Measurements from ENCODE around the gene RPL10. TPM values are rescaled to one million over a fixed set of nuclear protein-coding genes. Genes with fewer than 3 reads are reported as not detected.
A peak's percentile ranks its signal among the peaks of the same experiment; 100 is the strongest.

The RPL10 gene
- polyA plus RNA-seq (2014; cell fraction: cytosol; rRNA removed) = 4,718 and 5,431 TPM in 2 replicates
- 2,533 and 5,089 TPM in 2 replicates for polyA plus RNA-seq (2014; cell fraction: nucleus; rRNA removed)

DNA sequence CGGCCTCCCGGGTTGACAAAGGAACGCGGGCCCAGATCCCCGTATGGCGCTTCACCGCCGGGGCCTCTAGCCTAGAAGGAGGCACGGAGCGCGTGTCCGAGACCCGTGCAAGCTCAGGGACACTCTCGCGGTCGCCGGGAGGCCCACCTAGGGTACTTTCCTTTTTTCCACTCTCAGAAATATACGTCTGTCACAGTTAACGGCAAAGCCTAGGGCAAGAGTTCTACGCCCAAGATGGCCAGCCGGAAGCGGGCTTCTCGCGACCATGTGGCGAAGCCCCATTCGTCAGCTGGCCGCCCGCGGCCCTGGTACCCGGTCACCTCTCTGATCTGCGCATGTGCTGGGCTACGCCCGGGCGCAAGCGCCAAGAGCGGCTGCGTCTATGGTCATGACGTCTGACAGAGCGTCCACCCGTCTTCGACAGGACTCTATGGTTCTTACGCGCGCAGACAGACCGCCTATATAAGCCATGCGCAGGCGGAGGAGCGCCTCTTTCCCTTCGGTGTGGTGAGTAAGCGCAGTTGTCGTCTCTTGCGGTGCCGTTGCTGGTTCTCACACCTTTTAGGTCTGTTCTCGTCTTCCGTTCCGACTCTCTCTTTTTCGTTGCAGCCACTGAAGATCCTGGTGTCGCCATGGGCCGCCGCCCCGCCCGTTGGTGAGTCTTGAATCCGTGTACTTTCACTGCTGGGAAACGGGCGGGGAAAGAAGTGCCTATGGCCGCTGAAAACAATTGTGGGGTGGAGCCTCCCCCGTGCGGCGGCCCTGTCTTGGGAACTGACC lies at the start of gene RPL10:
Gene RPL10, plus strand, starts transcription at position 490 of the 780 bp plus-strand sequence. Its CDS starts 143 bp downstream, at position 633.
- peak; percentile 97 for DNase-seq (ENCODE audit: low spot score)

DNA sequence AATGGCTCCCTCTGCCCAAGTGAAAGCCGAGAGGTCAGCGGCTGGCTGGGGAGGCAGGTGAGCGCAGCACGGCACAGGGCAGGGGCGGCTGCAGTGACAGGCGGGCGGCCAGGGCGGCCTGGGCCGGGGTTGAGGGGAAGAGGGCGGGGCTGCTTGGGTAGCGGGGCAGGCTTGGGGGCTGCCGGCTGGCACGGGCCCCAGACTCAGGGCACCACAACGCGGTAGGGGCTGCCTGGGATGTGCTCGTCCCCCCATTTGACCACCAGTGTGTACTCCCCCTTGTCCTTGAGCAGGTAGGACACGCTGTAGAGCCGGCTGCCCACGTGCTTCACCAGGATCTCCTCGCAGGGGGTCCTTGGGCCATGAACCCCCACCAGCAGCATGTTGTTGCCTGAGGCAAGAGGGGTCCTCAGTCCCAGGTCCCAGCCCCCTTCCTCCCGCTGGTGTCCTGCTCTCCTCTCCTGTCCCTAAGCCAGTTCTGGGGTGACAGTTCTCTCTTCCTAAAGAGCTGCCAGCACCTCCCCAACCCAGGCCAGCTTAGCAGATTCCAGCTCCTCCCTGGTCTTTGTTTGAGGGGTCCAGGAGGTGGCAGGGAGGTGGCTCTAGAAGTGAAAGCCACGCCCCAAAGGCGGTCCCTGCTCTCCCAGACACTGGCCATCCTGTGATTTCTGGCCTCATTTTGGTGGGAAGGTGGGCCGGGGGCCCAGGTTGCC lies 49.4 kb upstream of the RPL10 start:
- no peak for DNase-seq (ENCODE audit: low spot score)

DNA sequence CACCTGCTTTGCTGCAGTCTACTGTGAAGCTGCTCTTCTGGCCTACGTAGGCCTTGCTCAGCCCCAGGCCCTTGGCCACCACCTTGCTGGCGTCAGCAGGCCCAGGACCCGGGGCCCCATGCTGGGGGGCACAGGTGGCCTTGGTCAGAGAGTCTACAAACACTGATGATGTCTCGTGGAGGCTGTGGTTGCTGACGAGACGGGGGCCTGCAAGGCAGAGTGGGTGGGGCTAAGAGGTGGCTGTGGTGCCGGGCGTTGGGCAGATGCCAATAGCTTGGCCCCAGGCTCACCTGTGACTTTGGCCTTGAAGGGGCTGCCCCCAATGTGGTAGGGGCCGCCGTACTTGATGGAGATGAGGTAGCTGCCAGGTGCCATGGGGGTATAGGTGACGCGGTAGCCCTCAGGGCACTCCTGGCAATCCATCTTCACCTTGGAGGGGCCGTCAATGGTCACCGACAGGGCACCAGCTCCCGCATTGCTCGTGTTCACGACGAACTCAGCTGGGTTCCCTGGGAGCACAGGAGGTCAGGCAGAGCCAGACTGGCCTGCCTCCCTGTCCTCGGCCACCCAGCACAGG lies 48.7 kb upstream of the RPL10 start:
- no peak for DNase-seq (ENCODE audit: low spot score)

DNA sequence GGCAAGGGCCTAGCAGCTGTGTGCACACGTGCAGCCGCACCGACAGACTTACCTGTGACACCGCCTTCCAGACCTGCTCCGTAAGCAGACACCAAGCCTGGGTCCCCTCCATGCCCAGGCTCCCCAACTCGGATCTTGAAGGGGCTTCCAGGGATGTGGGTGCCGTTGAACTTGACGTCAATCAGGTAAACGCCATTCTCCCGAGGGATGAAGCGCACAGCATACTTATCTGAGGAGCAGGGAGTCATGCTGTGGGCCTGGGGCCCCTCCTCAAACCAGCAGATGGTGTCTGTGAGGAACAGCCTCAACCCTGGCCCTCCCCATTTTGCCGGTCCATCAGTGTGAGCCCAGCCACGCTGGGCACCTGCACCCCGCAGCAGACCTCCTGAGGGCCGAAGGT lies 48.2 kb upstream of the RPL10 start:
- DNase-seq (ENCODE audit: low spot score) = no peak

DNA sequence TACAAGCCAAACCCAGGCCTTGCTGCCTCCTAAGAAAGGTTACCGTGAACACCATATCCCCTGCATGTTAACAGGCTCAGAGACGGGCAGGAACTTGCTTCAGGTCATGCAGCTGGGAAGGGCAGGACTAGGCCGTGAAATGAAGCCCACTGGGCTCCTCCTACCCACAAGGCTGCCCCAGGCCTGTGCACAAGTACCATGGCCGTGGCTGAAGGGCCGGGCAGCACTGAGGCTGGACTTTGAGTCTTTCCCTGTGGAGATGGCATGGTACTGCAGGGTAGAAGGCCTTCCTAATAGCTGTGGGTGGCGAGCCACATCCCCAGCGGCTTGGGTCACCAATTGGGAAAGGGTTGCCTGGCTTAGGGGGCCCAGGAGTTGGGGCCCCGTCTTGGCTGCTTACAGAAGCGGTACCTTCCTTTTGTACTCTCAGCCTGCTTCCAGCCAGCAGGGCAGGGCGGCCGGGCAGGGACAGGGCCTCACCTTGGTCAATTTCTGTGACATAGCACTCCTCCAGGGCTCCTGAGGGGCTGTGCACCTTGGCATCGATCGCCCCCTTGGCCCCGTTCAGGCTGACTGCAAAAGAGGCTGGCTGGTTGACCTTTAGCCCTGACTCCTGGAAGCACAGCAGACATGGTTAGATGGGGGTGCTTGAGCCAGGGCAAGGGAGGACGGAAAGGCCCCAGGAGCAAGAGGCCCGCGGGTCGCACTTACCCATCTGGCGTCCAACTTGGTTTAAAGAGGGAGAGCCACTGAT lies 47.6 kb upstream of the RPL10 start:
- DNase-seq (ENCODE audit: low spot score) = no peak

DNA sequence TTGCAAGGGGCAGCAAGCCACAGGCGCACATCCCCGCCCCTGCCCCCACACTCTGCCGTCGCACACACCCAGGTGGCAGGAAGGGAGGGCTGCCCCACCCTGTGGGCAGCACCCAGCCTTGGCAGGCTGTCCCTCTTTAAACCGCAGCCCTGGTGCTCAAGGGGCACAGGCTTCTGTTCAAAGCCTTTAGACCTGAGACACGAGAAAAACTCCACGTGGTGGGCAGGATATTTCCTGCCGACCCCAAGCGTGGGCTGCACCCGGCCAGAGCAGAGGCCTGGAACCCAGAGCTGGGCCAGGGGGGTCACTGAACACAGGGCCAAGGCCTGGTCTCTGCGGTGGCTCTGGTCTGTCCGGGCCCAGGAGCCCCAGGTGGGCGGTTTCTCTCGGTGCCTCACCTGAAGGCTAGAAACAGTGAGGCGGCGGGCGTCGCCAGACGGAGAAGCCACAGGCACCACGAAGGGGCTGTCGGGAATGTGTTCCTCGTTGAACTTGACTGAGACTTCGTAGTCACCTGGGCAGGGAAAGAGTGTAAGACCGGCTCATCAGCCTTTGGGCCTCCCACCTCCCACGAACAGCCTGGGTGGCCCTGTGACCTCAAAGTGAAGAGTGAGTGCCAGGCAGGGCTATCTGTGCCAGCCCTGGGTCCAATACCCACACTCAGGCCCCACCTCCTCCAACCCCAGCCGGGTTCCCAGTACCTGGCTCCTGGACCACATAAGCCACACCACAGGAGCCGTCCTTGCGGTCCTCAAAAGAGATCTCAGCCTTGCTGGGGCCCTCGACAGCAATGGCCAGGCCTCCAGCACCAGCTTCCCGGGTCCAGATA lies 46.8 kb upstream of the RPL10 start:
- DNase-seq (ENCODE audit: low spot score) = no peak

DNA sequence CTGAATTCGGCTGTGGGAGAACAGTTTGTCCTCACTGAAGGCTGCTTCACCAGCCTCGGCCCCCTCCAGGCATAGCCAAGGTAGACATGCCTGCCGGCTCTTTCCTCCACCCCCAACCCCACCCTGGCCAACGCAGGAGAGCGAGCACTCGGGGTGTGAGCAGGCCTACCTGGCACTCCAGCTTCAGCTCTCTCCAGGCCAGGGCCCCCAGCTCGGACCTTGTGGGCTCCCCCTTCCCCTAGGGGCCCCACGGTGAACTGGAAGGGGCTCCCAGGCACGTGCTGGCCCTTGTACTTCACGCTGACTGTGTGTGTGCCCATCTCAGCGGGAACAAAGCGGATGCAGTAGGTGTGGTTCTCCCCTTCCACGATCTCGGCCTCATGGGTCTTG lies 46.2 kb upstream of the RPL10 start:
- no peak for DNase-seq (ENCODE audit: low spot score)

DNA sequence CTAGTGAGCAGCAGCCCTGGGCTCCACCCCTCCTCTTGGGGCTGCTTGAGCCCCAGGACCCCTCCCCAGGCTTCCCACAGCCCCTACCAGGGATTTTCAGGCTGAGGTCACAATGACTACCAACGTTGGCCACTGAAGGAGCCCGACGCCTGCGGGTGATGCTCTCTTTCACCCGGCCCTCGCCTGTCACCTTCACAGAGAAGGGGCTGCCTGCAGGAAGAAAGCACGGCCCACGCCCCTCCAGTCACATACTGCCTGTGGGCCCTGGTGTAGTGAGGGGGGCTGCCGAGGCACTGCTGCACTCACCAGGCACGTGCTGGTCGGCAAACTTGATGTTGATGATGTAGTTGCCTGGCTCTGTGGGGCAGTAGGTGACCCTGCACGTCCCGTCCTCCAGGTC lies 45.7 kb upstream of the RPL10 start:
- DNase-seq (ENCODE audit: low spot score) = no peak

DNA sequence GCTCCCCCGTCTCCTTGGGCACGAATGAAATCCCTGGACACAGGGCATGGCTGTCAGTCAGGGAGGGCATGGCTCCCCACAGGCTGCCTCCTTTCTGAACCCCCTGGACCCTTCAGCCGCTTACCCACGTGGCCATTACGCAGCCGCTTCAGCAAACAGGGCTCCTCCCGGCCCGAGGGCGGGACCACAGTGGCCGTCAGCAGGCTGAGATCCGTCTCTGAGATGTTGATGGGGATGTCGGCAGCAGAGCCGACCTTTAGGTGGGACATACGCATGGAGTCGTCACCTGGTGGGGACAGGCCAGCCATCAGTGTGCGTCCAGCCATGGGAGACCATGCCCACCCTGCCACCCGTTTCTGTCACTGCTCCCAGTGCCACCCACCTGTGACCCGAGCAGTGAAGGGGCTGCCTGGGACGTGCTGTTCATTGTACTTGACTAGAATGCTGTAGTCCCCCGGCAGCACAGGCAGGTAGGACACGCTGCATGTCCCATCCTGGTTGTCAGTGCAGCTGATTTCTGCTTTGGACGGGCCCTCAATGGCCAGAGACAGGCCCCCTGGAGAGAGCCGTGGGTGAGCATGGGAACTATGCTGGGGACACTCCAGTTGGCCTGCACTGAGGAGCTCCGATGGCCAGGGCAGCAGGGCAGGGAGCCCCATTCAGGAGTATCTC lies 44.9 kb upstream of the RPL10 start:
- no peak for DNase-seq (ENCODE audit: low spot score)

DNA sequence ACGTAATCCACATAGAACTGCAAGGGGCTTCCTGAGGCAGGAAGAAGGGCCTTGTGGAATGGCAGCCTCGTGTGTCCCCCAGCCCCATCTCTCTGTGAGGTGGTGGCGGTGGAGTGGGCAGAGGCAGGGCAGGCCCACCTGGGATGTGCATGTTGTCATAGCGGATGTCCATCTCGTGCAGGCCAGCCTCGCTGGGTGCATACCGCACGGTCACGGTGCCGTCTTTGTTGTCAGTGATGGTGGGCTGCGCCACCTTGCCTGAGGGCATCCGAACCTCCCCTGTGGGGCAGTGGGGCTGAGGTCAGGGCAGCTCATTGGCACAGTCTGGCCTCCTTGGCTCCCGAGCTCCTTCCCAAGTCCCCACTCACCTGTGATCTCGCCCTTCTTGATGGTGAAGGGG lies 44.2 kb upstream of the RPL10 start:
- no peak for DNase-seq (ENCODE audit: low spot score)

DNA sequence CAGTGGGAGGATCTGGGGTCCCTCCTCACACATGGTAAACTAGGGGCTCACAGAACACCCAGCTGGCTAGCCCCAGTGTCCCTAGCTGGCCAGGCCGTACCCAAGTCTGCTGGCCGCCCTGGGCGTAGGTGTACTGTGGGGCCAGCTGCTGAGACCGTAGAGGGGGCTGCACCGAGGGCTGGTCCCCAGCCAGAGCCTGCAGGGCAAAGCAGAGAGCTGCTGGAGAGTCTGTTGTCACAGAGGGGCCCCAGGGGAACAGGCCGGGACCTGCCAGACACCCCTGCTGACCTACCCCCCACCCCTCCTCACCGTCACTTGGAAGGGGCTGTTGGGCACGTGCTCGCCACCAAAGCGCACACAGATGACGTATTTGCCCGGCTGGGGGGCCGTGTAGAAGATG lies 43.7 kb upstream of the RPL10 start:
- no peak for DNase-seq (ENCODE audit: low spot score)

DNA sequence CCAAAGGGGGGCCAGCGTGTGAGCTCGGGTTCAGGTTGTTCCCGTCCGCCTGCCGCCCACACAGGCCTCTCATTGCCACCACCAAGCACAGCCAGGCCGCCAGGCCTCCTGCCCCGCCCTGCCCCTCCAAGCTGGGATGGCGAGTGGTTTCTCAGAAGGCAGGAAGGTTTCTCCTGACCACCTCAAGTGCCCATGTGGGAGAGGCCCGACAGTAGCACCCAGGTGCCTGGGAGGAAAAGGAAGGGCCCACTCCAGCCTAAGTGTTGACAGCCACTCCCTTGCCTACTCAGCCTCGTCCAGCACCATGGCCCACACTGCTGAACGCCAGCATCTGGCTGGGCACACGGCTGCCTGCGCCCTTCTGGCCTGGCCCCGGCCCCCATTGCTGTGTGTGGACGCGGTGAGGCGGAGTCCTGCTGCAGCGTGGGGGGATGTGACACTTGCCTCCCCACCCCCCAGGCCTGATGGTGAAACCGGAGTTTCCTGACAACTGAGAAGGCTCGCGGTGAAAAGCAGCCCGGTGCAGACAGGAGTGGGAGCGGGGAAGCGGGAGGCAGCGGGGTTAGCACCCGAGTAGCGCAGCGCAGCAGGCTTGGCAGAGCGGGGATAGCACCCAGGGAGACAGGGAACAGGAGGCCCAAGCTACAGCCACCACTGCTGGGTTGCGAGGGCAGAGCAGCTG lies 42.9 kb upstream of the RPL10 start:
- no peak for DNase-seq (ENCODE audit: low spot score)

DNA sequence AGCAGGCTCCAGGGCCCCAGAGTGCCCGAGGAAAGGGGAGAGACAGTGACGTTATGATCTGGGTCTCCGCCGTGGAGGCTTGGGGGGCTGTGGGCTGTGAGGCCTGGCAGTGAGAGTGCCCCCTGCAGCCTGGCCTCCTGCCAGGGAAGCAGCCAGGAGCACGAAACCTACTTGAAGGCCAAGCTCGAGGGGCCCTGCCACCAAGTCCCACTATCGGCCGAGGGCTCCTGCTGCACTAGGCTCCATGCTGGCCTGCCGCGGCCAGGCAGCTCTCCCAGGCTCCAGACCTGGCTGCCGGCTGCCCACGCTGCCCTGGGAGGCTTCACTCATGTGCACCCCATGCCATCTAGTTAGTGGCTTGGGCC lies 42.4 kb upstream of the RPL10 start:
- no peak for DNase-seq (ENCODE audit: low spot score)

DNA sequence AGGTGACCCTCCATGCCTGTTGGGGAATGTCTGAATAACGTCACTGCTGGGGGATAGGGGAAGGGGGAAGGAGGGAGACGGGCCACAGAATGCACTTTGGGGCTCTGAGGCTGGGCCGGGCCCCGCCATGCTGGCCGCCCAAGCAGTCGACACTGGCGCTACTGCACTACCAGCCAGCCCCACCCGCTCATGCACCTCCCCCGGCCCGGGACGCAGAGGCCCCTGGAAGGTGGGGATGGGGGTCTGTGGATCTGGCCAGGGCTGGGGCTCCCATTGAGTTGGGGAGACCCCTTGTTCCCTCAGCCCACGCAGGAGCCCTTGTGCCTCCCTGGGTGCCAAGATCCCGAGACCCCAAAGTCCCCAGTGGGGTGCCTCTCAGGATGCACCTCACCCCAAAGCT lies 41.6 kb upstream of the RPL10 start:
- DNase-seq (ENCODE audit: low spot score) = no peak

DNA sequence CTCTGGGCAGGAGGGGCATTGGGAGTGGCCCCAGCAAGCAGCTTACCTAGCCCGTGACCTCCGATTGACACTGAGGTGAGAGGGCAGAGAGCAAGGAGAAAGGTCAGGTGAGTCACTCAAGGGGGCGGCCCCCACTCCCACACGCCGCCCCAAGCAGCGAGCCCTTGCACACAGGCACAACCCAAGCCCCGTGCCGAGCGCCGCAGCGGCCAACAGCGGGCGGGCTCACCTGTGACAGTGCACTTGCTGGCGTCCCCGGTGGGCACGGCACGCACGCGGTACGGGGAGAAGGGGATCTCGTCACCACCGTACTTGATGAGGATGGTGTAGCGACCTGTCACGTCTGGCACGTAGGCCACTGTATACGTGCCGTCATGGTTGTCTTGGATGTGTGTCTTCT lies 41.0 kb upstream of the RPL10 start:
- DNase-seq (ENCODE audit: low spot score) = no peak

DNA sequence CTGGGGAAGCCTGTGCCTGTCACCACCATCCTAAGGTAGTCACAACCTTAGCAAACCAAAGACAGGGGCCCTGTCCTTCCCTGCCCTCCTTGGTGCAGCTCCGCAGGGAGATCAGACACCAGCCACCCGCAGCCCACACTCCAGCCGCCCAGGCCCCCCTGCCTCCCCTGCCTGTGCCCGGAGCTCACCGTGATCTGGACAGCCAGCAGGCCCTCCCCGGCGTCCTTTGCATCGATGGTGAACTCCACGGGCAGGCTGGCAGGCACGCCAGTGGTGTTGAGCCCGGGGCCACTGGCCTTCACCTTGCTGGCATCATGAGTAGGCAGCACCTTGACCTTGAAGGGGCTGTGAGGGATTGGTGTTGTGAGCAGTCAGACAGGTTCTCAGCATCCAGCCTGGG lies 40.2 kb upstream of the RPL10 start:
- no peak for DNase-seq (ENCODE audit: low spot score)

DNA sequence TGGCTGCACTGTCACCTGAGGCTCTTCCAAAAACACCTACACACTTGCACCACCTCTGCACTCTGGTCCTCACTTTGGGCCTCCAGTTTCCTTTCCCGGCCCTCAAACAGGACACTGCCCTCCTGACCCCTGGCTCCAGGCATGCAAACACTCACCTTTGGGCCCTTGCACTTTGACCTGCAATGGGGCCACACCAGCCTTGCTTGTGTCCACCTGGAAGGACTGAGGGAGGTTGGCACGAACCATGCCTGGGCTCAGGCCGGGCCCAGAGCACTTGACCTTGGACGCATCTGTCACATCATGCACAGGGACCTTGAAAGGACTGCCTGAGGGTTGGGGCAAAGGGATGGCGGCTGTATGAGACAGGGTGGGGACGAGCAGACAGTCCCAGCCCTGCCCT lies 39.3 kb upstream of the RPL10 start:
- no peak for DNase-seq (ENCODE audit: low spot score)

DNA sequence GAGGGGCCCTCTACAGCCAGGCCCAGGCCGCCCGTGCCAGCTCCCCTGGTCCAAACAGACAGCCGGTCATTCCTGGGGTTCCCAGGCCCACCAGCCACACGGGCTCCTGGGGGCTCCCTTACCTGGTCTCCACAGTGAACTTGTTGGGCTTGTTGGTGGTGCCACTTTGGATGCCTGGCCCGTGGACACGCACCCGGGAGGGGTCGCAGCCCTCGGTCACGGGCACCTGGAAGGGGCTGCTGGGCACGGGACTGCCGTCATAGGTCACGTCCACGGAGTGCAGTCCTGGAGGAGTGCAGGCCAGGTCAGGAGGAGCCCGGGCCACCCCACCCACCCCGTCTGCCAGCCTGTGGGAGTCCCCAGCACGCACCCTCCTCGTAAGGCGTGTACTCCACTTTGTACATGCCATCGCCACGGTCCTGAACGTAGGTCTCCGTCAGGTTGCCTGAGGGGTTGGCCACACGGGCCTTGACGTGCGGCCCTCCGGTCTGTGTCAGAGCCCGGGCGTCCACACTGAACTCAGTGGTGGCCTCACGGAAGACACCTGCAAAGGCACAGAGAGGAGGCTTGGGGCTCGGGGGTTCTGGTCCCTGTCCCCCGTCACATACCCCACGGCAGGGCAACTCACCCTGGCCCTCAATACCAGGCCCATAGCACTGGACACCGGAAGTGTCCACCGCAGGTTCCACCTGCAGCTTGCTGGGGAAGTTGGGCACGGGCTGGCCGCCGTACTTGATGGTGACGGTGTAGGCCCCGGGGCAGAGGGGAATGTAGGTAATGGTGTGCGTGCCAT lies 38.6 kb upstream of the RPL10 start:
- no peak for DNase-seq (ENCODE audit: low spot score)

DNA sequence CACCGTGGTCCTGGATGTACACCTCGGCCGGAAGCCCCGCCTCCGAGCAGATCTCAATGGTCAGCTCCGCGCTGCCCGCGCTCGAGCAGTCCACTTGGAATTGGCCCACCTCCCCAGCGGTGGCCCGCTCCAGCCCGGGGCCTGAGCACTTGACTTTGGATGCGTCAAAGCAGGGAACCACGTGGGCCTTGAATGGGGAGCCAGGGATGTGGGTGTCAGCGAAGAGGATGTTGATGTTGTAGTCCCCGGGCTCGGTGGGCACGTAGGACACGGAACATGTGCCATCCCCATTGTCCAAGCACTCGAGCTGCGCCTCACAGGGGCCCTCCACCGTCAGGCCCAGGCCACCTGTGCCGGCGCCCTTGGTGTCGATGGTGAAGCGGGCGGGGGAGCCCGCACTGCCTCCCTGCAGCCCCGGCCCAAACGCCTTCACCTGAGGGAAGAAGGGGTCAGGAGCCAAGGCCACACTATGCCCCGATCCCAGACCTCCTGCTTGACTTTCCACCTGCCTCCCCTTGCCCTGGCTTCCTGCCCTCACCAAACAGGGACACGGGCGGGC lies 37.9 kb upstream of the RPL10 start:
- DNase-seq (ENCODE audit: low spot score) = no peak

All from SK-N-DZ (cell line).